Measurements from ENCODE around the gene DDAH1. TPM values are rescaled to one million over a fixed set of nuclear protein-coding genes. Genes with fewer than 3 reads are reported as not detected.

DDAH1 gene
- total RNA-seq, 1 experiment from 2014 or later = 36.3 TPM

GRCh38 chr1:85461216-85461918, 3.6 kb downstream of the DDAH1 start:
- Histone ChIP-seq H4K20me1 (ENCODE audit: control insufficient read depth, insufficient read depth, insufficient read length) (no peaks in the 10 kb centered on the region), H2AFZ (ENCODE audit: low read length) (no peak overlapping the region), H4K91ac (ENCODE audit: insufficient read length, low read depth, low read length) (no peak overlapping the region), H3K23me2 (ENCODE audit: insufficient read length, low read depth, low read length, poor library complexity, severe bottlenecking) (peaks cover 5% of the 10 kb centered on the region), H2BK15ac (ENCODE audit: low read depth, low read length) (no peak overlapping the region), H3K23ac (ENCODE audit: insufficient read length, low read depth, low read length) (no peak overlapping the region), H4K5ac (ENCODE audit: insufficient read length, low read depth, low read length) (no peak overlapping the region), H3K79me1 (ENCODE audit: insufficient read depth, low read depth, low read length, poor library complexity, severe bottlenecking) (no peaks in the 10 kb centered on the region), H3K18ac (ENCODE audit: insufficient read length, low read depth, low read length) (no peak overlapping the region), H3K4me2 (ENCODE audit: insufficient read depth, insufficient read length, low read length) (no peak overlapping the region), H3T11ph (ENCODE audit: low read length) (no peak overlapping the region), H2BK120ac (ENCODE audit: low read depth, low read length, poor library complexity, severe bottlenecking) (no peak overlapping the region), H2AK5ac (ENCODE audit: insufficient read length, low read length) (no peak overlapping the region), H3K4ac (ENCODE audit: low read depth, low read length) (no peak overlapping the region), H3K4me1 (ENCODE audit: insufficient read depth, low read length) (no peaks in the 10 kb centered on the region; the same call in 1 of the 2 replicates), H3K9ac (ENCODE audit: extremely low read depth, insufficient read length, low read length) (no peak overlapping the region), H2BK20ac (ENCODE audit: low read depth, low read length, poor library complexity, severe bottlenecking) (no peak overlapping the region), H3K27me3 (ENCODE audit: insufficient read depth, low read length) (peaks cover 7% of the 10 kb centered on the region; the same call in 1 of the 2 replicates), H2BK5ac (ENCODE audit: insufficient read length, low read length) (no peak overlapping the region), H4K8ac (replicated peaks; ENCODE audit: insufficient read length, low read depth, low read length) (no peak overlapping the region), H3K14ac (ENCODE audit: insufficient read depth, low read length) (no peak overlapping the region), H3K9me3 (ENCODE audit: control insufficient read depth, low read depth, low read length) (no peaks in the 10 kb centered on the region), H3K27ac (ENCODE audit: insufficient read length, low read depth, low read length) (no peak overlapping the region), H2BK12ac (ENCODE audit: insufficient read length, low read depth, low read length) (no peak overlapping the region), H3K79me2 (ENCODE audit: insufficient read depth, low read length) (peaks cover 2% of the 10 kb centered on the region; the same call in 1 of the 2 replicates), H3K56ac (ENCODE audit: insufficient read length, low read depth, low read length) (no peak overlapping the region)
- H3K4me1 Mint-ChIP-seq = peaks cover 25 to 27% of the 10 kb centered on the region in 2 experiments
- no peak overlapping the region for H3K27ac Mint-ChIP-seq
- no peak for TF ChIP-seq CTCF (conservative IDR thresholded peaks at IDR 0.05)
- no peak overlapping the region for H3K4me3 Mint-ChIP-seq
- H3K9me3 Mint-ChIP-seq = no peaks in the 10 kb centered on the region
- H3K27me3 Mint-ChIP-seq (ENCODE audit: low read depth) = peaks cover 31% of the 10 kb centered on the region
- WGBS (ENCODE audit: extremely low coverage, insufficient read length, low lambda C conversion rate) = no CpG with 5 or more reads among the region's 5 CpGs
- no peak for DNase-seq
- H3K36me3 Mint-ChIP-seq (ENCODE audit: insufficient read depth in 1 of 3, low read depth in 3 of 3) = no peaks in the 10 kb centered on the region

All from H9 (cell line).